HG03159 (cell line): ENCODE data around the gene HS6ST3.

Experiments used
- ATAC-seq: cut with Tn5 transposase; IDR thresholded peaks from one replicate; pipeline ENCODE4 v1.9.1; 2021; ENCODE audit warnings: mild to moderate bottlenecking, moderate library complexity; ENCODE audit not compliant: unreplicated experiment

Gene HS6ST3

DNA sequence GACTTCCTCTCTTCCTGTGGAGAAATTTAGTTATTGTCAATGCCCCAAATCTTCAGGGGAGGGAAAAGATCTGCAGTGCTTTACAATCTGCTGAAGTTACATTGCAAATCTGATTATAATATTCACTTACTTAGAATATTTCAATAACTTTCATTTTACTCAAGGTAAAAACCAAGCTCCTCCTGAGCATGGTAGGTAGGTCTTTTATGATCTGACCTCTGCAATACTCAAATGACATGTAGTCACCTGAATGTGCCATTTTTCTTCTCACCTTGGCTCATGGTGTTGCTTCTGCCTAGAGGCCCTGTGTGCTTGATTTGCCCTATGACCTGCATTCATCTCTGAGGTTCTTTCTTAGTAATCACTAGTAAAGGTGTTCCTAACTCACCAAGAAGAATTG, 331.4 kb downstream of the HS6ST3 start:
- ATAC-seq, result no peak

DNA sequence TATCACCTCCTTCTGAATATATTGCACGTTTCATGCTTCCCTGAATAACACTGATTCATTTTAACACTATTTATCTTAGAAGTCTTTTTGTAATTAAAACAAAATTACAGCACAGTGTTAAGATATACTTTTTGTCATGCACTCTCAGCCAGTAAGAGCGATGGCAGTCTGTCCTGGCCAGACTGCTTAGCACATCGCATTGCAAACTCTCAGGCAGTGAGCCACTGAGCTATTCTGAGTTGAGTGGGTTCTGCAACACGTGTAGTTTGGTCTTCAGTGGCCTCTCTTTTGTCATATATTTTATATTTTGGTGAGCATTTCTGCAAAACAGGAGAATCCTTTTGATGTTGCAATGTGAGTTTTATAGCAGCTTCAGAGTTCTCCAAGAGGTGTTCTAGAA, 332.1 kb downstream of the HS6ST3 start:
- no peak for ATAC-seq

DNA sequence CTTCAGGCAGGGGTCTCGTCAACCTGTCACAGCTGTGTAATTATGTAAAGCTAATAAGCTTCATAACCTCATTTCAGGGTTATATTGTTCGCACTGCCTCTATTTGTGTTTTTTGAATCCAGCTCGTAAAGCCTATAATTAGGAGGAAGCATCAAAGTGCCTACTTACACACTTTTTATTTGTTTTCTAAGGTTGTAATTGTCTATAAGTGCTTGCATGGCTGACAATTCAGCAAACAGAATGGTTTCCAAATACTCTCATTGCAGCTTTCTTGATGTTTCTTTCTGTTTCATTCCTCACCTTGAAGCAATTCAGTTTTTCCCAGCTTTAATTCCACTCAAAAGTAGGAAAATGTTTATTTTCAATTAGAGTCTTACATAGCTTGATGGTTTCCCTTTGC, 336.3 kb downstream of the HS6ST3 start:
- no peak for ATAC-seq

DNA sequence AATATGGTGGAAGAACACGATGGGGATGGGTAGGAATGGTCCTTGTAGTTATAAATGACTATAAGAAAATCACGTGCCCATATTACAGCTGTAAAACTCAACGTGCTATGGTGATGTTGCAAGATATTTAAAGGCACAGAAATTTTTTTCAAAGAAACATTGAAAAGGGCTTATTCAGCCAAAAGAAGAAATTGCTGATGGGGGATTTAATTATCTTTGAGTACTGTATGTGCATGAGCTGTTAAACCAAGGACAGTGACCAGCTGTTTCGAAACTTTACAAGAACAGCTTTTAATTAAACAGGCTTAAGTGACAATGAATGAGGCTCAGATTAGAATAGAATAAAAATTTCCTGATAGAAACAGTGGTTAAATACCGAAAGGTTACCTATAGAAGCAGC, 339.0 kb downstream of the HS6ST3 start:
- no peak for ATAC-seq

DNA sequence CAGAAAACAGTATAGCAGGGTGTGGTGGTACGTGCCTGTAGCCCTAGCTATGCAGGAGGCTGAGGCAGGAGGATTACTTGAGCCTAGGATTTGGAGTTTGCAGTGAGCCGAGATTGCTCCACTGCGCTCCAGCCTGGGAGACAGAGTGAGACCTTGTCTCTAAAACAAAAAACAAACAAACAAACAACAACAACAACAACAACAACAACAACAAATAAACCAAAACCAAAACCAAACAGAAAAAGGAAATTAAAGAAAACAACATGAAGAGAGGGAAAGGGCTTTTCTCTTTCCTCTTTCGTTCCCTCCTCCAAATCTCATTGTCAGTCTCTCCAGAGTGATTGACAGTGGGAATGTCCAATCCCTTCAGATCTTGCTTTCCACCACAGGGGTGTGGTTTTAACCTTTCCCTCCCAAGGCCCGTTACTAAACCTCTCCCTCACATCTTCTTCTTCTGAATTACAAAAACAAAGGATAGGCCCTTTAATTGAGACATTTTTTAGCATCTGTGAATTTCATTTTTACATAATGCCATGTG, 341.2 kb downstream of the HS6ST3 start:
- ATAC-seq, result no peak

DNA sequence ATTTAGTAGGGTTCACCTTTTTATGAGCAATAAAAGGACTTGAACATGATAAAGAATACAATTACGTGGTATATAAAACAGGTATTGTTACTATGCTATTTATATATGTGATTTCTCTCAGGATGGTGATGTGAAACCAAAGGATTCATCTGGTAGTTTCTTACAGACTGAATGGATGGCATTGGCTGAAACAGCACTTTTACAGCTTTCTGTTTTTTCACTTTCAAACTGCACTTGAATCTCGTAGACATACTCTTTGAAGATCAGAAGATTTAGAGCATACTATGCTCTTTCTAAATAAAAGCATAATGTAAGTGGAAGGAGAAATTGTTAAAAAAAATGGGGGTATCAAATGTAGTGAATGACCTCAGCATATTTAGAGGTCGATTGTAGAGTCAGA, 354.8 kb downstream of the HS6ST3 start:
- no peak for ATAC-seq

DNA sequence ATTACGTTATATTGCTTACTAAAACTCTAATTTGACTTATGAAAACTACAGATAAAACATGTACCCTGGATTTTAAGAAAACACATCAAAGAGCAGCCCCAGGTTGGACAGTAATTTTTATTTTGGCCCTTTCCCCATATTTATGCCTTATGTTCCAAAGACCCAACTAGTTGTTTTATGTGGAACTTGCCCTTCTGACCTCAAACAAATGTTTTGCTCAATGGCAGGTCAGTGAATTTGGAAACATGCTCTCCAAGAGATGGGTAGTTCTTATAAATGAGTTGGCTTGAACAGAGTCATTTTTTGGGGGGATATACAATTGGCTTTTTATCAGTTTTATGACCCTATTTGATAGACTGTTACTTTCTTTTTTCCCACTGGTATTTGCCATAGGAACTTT, 360.0 kb downstream of the HS6ST3 start:
- no peak for ATAC-seq

DNA sequence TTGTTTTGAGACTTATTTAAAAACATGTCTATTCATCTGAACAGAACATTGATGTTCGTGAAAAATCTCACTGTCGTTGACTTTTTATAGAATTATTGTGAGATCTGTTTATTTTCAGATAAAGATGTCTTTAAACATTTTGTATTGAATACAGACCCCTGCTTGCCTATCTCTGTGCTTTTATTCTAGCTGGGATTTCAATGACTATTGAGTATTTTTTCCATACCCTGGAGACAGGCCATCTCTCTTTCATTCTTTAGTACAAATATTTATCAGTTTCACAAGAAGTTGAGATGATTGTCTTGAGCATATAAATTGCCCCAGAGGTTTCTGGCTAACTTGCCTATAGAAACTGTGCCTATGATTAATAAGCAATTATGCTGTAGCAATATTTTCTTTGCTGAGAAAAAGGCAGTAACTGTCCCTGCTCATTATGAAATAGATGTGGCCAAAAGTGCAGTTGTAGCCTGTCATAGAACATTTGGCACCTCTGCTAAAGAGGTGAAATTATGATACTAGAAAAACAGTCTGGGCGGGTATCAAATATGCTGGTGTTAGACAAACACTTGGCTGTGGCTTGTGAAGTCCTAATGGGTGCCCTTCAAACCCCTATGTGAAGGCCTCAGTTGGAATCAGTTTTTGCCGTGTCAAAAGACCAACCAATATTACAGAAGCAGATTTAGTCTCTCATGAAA, 360.6 kb downstream of the HS6ST3 start:
- ATAC-seq, result no peak

DNA sequence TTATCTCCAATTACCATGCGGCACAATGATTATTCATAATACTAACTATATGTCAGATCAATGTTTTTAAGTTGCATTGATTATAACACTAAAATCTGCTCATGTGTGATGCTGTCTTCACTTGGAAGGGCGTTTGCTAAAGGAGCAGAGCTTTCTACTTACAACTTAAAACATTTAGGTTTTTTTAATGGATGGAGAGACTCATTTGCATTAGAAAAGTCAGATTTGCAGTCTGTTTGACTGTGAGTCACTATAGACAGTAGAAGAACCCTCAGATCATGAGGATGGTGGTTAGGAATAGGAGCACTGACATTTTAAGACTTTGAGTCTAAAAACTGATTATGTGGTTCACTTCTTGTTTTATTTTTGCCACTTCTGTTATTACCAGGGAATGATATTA, 364.6 kb downstream of the HS6ST3 start:
- no peak for ATAC-seq

DNA sequence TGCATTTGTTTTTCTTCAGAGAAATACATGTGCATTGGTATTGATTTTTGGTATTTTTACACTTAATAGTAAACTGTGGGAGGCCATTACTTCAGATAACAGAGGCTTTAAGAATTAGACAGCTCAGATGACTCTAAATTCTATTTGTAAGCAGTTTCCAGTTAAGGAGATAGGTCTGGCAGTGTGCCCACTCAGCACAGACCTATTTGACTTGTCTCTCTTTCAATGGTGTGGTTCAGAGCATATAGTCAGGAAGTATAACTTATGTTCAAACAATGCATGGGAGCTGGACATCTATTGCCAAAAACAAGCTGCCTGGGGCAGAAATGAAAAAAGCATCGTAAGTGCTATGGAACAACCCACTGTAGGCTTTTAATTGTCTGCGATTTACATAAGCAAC, 370.7 kb downstream of the HS6ST3 start:
- ATAC-seq, result no peak

DNA sequence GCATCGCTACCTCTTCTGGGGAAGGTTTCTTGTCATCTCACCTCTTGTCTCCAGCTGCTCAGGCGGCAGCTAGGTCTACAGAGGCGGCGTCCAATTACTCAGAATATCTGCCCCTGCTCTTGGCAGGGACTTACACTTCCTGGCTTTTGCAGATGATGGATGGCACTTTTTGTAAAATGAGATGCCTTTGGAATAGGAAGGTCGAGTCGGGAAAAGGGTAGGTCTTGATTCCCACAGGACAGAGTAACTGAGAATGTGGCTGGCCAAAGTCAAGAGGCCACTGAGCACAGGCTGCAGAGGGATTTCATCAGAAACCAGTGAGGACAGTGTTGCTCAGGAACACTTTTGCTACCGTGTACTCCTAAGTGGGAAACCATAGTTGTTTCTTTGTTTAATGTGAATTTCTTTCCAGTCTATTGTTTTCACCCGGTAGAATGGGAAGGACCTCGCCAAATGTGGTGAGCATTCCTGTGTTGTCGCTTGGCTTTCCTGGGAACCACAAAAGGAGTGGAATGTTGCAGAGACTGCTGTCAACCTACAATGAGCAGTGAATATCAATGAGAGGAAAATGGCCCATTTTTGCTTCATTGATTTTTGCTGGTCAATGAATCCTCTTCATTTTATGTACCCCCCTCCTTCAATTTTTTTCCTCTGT, 383.7 kb downstream of the HS6ST3 start:
- ATAC-seq, result no peak

DNA sequence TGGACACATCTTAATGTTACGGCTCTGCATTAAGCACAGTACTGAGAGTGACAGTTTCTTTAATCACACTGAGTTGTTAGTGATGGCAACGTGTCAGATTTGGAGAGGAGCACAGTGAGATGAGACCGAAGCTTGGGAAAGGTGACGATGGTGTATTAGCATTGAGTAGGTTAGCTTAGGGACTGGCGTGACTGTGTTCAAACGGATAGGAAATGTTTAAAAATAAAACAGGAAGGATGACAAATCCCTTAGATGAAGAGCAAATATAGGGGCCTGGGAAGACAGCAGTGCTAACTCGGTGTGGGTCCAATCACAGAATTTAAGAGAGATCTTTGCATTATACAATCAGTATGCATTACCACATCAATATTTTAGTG, 384.3 kb downstream of the HS6ST3 start:
- ATAC-seq, result no peak

DNA sequence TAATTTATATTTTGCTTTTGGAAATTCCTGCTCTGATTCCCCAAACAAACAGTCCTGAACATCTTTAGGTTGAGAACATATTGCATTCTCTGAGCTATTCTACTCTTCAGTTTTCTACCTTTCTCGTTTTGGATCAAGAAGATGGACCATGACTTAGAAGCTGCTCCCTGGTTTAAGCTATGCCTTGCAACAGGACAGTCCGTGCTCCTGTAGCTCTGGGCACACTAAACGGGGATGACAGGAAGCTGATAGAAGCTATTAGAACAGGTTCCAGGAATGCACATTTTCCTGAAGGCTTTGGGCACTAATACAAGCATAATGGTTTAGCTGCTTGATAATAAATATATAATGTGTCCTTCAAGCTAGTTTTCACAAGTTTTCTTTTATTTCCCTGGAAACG, 385.2 kb downstream of the HS6ST3 start:
- no peak for ATAC-seq

DNA sequence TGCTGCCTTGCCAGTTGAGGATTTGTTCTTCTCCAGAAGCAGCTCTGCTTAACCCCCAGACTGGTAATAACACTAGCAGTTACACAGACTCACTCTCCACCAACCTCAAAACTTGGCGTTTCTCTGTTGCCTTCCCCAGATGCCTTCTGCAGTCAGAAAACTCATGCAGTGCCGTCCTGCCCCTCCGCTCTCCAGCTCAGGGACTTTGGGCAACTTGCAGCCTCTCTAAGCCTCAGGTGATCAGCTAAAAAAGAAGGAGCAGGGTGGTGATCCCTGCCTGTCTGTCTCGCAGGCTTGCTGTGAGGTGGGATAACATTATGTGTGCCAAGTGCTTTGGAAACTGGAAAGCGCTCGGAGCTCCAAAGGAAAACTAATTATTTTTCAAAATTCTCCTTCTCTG, 391.6 kb downstream of the HS6ST3 start:
- no peak for ATAC-seq

DNA sequence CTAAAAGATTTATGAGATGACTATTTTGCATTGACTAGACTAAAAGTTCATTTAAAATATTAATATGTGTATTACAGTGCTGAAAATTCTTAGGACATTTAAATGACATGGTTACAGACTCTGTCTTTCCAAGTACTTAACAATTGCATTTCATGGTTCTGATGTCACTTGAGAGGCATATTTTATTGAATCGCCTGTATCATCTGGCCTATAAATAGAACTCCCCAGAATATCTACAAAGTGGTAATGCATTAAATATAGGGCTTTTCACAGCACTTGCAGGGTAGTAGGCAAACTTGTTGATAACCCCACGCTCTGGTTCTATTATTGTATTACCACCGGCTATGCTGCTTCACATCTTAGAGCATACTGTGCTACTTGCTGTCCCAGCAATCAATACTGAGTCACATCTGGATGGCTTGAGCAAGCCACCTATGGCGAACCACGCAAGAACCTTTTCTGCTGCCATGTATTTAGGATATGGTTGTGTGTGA, 400.6 kb downstream of the HS6ST3 start:
- no peak for ATAC-seq

DNA sequence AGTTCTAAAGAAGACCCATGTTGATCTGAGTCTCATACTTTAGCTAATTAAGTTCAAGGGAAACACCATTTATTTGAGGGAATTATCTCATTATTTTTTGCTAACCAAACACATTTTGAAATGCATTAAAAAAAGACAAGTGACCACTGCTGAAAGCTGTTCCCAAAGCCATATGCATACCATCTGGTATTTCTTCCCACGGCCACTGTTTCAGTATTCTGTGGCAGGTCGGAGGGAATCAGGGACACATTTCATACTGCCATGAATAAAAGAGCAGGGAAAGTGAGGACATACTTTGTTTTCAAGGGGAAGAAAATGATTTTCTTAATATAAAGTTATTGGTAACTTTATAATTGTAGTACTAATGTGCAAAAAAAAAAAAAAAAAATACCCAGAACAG, 401.2 kb downstream of the HS6ST3 start:
- ATAC-seq, result no peak

DNA sequence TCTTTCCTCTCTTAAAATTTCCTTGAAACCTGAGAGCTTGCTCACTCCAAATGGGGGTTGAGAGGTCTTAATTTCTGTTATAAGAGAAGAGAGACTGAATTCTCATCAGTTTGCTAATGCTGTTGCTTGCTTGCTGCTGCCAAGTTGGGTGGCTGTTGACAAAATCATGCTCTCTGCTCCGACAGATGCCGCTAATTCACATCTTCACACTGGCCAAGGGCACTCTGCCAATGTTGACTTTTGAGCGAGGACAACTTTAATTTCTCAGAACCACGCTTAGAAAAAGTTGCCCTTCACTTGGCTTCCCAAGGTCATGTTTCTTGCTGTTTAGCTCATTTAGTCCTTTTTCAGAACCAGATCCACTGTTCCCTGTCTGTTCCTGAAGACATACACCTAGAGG, 402.9 kb downstream of the HS6ST3 start:
- ATAC-seq, result no peak

DNA sequence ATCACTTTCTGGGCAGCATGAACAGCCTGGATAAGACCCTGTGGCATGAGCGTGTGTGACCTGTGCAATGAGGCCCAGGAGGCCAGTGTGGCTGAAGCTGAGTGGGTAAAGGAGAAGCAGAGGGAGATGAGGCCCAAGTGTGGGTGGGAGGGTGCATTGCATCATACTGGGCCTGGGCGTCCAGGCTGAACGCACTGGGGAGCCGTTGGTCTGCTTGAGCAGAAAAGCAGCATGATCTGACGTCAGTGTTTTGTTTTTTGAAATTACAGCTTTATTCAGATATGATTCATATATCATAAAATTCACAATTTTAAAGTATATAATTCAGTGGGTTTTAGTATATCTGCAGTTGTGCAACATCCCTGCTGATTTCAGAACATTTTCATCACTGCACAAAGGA, 409.7 kb downstream of the HS6ST3 start:
- ATAC-seq, result no peak

DNA sequence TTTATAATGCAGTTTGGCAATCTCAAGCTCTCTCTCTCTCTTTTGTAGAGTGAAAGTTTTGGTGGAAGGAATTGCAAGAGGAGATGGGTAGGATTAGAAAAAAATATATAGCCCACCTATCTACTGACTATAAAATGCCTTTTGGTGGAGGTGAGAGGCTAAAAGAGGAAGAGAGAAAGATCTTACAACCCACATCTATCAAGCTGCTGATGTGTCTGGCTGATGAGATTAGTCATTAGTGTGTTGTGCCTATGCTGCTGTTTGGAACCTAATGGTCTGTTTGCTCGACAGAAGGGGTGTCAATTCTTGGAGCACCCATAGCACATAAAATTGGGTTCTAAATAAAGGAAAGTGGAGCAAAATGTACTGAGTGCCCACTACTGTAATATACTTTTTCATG, 411.0 kb downstream of the HS6ST3 start:
- no peak for ATAC-seq

DNA sequence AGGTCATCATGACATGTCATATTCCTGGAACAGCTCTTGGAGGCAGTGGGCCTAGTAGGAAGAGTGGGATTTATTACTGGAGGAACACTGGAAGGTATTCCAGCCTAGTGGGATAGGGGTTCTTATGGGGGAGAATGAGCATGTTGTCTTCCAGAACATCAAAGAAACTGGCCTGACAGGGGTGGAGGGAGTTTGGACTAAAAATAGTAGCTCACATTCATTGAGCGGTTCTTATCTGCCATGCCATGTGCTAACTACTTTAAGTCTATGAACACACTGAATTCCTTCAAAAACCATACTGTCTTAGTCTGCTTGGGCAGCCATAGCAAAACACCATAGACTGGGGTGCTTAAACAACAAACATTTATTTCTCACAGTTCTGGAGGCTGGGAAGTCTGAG, 413.6 kb downstream of the HS6ST3 start:
- ATAC-seq, result no peak

DNA sequence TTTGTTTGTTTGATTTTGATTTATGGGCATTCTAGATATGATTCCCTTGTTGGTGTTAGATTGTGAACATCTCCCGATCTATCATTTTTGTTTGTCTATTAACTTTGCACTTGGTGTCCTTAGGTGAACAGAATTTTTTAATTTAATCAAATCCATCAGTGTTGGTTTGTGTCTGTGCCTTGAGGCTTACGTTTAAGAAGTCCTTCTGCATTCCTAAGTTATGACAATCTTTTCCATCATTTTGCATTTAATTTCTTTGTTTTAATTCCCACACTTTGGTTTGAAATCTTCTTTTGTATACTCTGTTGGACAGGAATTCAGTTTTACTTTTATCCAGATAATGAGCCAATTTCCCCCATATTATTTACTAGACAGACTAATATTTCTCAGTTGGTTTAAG, 421.7 kb downstream of the HS6ST3 start:
- ATAC-seq, result no peak

DNA sequence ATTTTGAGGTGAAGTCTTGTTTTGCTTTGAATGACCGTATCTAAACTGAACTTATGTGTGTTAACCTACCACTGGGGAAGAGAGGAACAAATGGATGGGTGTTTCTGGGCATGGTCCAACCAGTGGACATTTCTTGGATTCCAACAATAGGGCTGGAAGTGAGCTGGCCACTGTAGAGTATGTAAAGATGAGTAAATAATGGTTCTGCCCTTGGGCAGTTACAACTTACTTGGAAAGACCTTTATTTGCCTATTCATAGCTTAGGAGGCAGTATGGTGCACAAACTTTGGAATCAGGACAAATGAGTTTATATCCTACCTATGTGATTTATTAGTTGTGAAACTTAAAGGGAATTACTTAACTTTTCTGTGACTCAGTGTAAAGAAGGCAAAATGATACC, 429.5 kb downstream of the HS6ST3 start:
- ATAC-seq, result no peak
